ENCODE results near the gene GLG1.

GLG1 gene

GRCh38 chr16:74622005-74622404, 15.1 kb upstream of the GLG1 start:
- Histone ChIP-seq H3K27me3 (ENCODE audit: insufficient read depth, low read depth) (no peaks in the 10 kb centered on the region), H3K4me3 (IDR thresholded peaks at IDR 0.05; ENCODE audit: insufficient read depth, low read depth, low read length) (no peak overlapping the region), H3K4me2 (no peak overlapping the region), H3K9ac (no peak overlapping the region), H2AFZ (ENCODE audit: low read depth) (no peak overlapping the region), H3K79me2 (ENCODE audit: insufficient read depth, low read depth) (no peaks in the 10 kb centered on the region), H3K4me1 (ENCODE audit: low read depth, poor library complexity, severe bottlenecking) (peaks cover 9% of the 10 kb centered on the region), H4K20me1 (ENCODE audit: insufficient read depth) (no peaks in the 10 kb centered on the region), H3K36me3 (ENCODE audit: insufficient read depth) (peaks cover 4% of the 10 kb centered on the region; the same call in 1 of the 2 replicates), H3K27ac (no peak overlapping the region)
- TF ChIP-seq CTCF (conservative IDR thresholded peaks at IDR 0.05; ENCODE audit: low read depth, low read length) = no peak

GRCh38 chr16:74617206-74617788, 10.4 kb upstream of the GLG1 start:
- H4K20me1 ChIP-seq (ENCODE audit: insufficient read depth) = no peaks in the 10 kb centered on the region
- peaks cover 3% of the 10 kb centered on the region for H3K4me1 ChIP-seq (ENCODE audit: low read depth, poor library complexity, severe bottlenecking)
- no peak overlapping the region for H3K4me2 ChIP-seq
- no peaks in the 10 kb centered on the region for H3K79me2 ChIP-seq (ENCODE audit: insufficient read depth, low read depth)
- no peak for TF ChIP-seq CTCF (conservative IDR thresholded peaks at IDR 0.05; ENCODE audit: low read depth, low read length)
- H3K27me3 ChIP-seq (ENCODE audit: insufficient read depth, low read depth) = no peaks in the 10 kb centered on the region
- no peak overlapping the region for H2AFZ ChIP-seq (ENCODE audit: low read depth)
- 0 out of 2 replicates have a peak, but pooled peaks cover 2% of the 10 kb centered on the region for H3K36me3 ChIP-seq (ENCODE audit: insufficient read depth)
- H3K27ac ChIP-seq = no peak overlapping the region
- H3K9ac ChIP-seq = no peak overlapping the region
- H3K4me3 ChIP-seq (IDR thresholded peaks at IDR 0.05; ENCODE audit: insufficient read depth, low read depth, low read length) = no peak overlapping the region

- peaks cover 8% of the 10 kb centered on the region for H3K4me1 ChIP-seq (ENCODE audit: low read depth, poor library complexity, severe bottlenecking)
- H3K27ac ChIP-seq = no peak overlapping the region
- H3K4me3 ChIP-seq (IDR thresholded peaks at IDR 0.05; ENCODE audit: insufficient read depth, low read depth, low read length) = no peak overlapping the region
- H2AFZ ChIP-seq (ENCODE audit: low read depth) = no peak overlapping the region
- no peaks in the 10 kb centered on the region for H3K27me3 ChIP-seq (ENCODE audit: insufficient read depth, low read depth)
- no peak overlapping the region for H3K4me2 ChIP-seq
- no peaks in the 10 kb centered on the region for H4K20me1 ChIP-seq (ENCODE audit: insufficient read depth)
- H3K36me3 ChIP-seq (ENCODE audit: insufficient read depth) = no peaks in the 10 kb centered on the region
- no peak for TF ChIP-seq CTCF (conservative IDR thresholded peaks at IDR 0.05; ENCODE audit: low read depth, low read length)
- no peak overlapping the region for H3K9ac ChIP-seq
- no peaks in the 10 kb centered on the region for H3K79me2 ChIP-seq (ENCODE audit: insufficient read depth, low read depth)
Measured at GRCh38 chr16:74611721-74612120, 4.8 kb upstream of the GLG1 start.

GRCh38 chr16:74608944-74609343, 2.0 kb upstream of the GLG1 start:
- Histone ChIP-seq H3K4me2 (no peak overlapping the region), H3K27ac (no peak overlapping the region), H4K20me1 (ENCODE audit: insufficient read depth) (no peaks in the 10 kb centered on the region), H3K9ac (no peak overlapping the region), H3K4me3 (IDR thresholded peaks at IDR 0.05; ENCODE audit: insufficient read depth, low read depth, low read length) (no peak overlapping the region), H3K36me3 (ENCODE audit: insufficient read depth) (no peaks in the 10 kb centered on the region), H3K79me2 (ENCODE audit: insufficient read depth, low read depth) (peaks cover 25% of the 10 kb centered on the region), H2AFZ (ENCODE audit: low read depth) (no peak overlapping the region), H3K27me3 (ENCODE audit: insufficient read depth, low read depth) (no peaks in the 10 kb centered on the region), H3K4me1 (ENCODE audit: low read depth, poor library complexity, severe bottlenecking) (peaks cover 19% of the 10 kb centered on the region)
- no peak for TF ChIP-seq CTCF (conservative IDR thresholded peaks at IDR 0.05; ENCODE audit: low read depth, low read length)
